ENCODE measurements around the gene SERAC1.

SERAC1 gene

DNA sequence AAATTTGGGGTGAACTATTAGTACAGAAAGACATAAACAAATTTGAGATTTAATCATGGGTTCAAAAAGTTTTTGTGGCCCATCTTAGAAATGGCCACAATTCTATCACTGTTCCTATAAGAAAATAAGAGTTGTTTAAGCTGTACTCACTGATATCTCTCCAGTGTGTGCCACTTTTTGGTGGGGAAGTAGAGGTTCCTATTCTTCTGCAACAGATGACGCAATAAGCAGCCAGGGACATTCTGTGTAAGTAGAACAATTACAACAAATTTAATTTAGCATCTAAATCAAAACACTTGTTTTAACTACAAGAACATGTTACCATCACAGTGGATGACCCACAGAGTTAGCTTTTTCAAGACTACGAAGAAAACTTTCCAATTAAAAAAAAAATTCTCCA, 9.9 kb downstream of the SERAC1 start:
- 100% methylated on average over 1 of the region's 2 CpGs for WGBS
- H2BK5ac ChIP-seq (ENCODE audit: low read depth, low read length, poor library complexity, severe bottlenecking) = no peak overlapping the region
- no peak overlapping the region for H3K18ac ChIP-seq (ENCODE audit: low read depth in 1 of 2, low read length in 2 of 2)
- H3K27ac ChIP-seq (ENCODE audit: low read length, poor library complexity, severe bottlenecking) = no peak overlapping the region
- no peak overlapping the region for H2AFZ ChIP-seq (ENCODE audit: low read depth, low read length)
- H2AK5ac ChIP-seq (ENCODE audit: low read length, severe bottlenecking) = no peak overlapping the region
- H3K79me1 ChIP-seq (replicated peaks; ENCODE audit: low read length, poor library complexity, severe bottlenecking) = peaks cover 21% of the 10 kb centered on the region
- no peaks in the 10 kb centered on the region for H3K27me3 ChIP-seq (ENCODE audit: control insufficient read depth in 1 of 2, insufficient read depth in 1 of 2, low read length in 2 of 2)
- H3K36me3 ChIP-seq (ENCODE audit: control insufficient read depth in 1 of 2, insufficient read depth in 2 of 2, low read depth in 1 of 2, low read length in 2 of 2) = peaks cover 3 to 24% of the 10 kb centered on the region in 2 experiments
- H3K9me3 ChIP-seq (ENCODE audit: control insufficient read depth, low read length) = no peaks in the 10 kb centered on the region
- H2BK15ac ChIP-seq (ENCODE audit: low read depth, poor library complexity, severe bottlenecking) = no peak overlapping the region
- H3K9ac ChIP-seq (ENCODE audit: low read length) = no peak overlapping the region
- H3K4me3 ChIP-seq (ENCODE audit: insufficient read depth in 1 of 2, low read depth in 1 of 2, low read length in 2 of 2) = no peak overlapping the region
- H3K4me2 ChIP-seq (ENCODE audit: low read length, poor library complexity, severe bottlenecking) = no peak overlapping the region
- H4K8ac ChIP-seq (ENCODE audit: low read length) = no peak overlapping the region
- H4K91ac ChIP-seq (ENCODE audit: low read length) = no peak overlapping the region
- no peak overlapping the region for H3K14ac ChIP-seq (ENCODE audit: low read length in 2 of 2)
- H2BK120ac ChIP-seq (ENCODE audit: low read depth, low read length) = no peak overlapping the region
- peaks cover 4% of the 10 kb centered on the region for H3K4me1 ChIP-seq (ENCODE audit: control insufficient read depth, insufficient read depth, low read depth, low read length)
- no peak for DNase-seq
- H3K23ac ChIP-seq (ENCODE audit: low read length in 2 of 2) = no peak overlapping the region
- no peak overlapping the region for H3K4ac ChIP-seq (ENCODE audit: low read depth in 1 of 2, low read length in 2 of 2)
- H2BK12ac ChIP-seq (ENCODE audit: low read length in 2 of 2) = no peak overlapping the region

DNA sequence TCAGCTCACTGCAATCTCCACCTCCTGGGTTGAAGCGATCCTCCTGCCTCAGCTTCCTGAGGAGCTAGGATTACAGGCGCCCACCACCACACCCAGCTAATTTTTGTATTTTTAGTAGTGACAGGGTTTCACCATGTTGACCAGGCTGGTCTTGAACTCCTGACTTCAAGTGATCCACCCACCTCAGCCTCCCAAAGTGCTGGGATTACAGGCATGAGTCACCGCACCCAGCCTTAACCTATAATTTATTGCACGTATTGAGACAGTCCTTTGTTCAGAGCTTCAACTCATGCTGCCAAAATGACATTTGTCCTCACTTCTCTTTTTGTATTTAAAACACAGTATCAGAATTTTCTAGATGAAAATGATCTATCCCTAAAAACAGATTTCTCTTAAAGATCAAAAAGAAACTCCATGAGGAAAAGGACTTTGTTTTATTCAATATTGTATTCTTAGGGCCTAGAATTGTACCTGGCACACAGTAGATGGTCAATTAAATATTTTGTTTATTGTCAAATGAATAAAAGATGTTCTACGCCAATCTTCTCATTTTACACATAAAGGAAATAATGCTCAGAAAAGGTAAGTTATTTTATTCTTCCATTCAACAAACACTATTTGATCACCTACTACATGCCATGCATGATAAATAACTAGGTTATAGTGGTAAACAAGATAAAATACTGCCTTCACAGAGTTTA, 10.8 kb downstream of the SERAC1 start:
- Histone ChIP-seq H3K14ac (ENCODE audit: low read length in 2 of 2) (no peak overlapping the region), H2AK5ac (ENCODE audit: low read length, severe bottlenecking) (no peak overlapping the region), H2BK120ac (ENCODE audit: low read depth, low read length) (no peak overlapping the region), H3K79me1 (replicated peaks; ENCODE audit: low read length, poor library complexity, severe bottlenecking) (peaks cover 22% of the 10 kb centered on the region), H2BK12ac (ENCODE audit: low read length in 2 of 2) (no peak overlapping the region), H2BK15ac (ENCODE audit: low read depth, poor library complexity, severe bottlenecking) (no peak overlapping the region), H3K4ac (ENCODE audit: low read depth in 1 of 2, low read length in 2 of 2) (no peak overlapping the region), H2AFZ (ENCODE audit: low read depth, low read length) (no peak overlapping the region), H3K27ac (ENCODE audit: low read length, poor library complexity, severe bottlenecking) (no peak overlapping the region), H3K36me3 (ENCODE audit: control insufficient read depth in 1 of 2, insufficient read depth in 2 of 2, low read depth in 1 of 2, low read length in 2 of 2) (peaks cover 3 to 30% of the 10 kb centered on the region in 2 experiments), H4K8ac (ENCODE audit: low read length) (no peak overlapping the region), H4K91ac (ENCODE audit: low read length) (no peak overlapping the region), H2BK5ac (ENCODE audit: low read depth, low read length, poor library complexity, severe bottlenecking) (no peak overlapping the region), H3K9me3 (ENCODE audit: control insufficient read depth, low read length) (no peaks in the 10 kb centered on the region), H3K4me1 (ENCODE audit: control insufficient read depth, insufficient read depth, low read depth, low read length) (peaks cover 4% of the 10 kb centered on the region), H3K27me3 (ENCODE audit: control insufficient read depth in 1 of 2, insufficient read depth in 1 of 2, low read length in 2 of 2) (no peaks in the 10 kb centered on the region), H3K9ac (ENCODE audit: low read length) (no peak overlapping the region), H3K4me3 (ENCODE audit: insufficient read depth in 1 of 2, low read depth in 1 of 2, low read length in 2 of 2) (no peak overlapping the region), H3K23ac (ENCODE audit: low read length in 2 of 2) (no peak overlapping the region), H3K18ac (ENCODE audit: low read depth in 1 of 2, low read length in 2 of 2) (no peak overlapping the region), H3K4me2 (ENCODE audit: low read length, poor library complexity, severe bottlenecking) (no peak overlapping the region)
- WGBS = 81% methylated on average over 4 of the region's 5 CpGs
- no peak for DNase-seq

DNA sequence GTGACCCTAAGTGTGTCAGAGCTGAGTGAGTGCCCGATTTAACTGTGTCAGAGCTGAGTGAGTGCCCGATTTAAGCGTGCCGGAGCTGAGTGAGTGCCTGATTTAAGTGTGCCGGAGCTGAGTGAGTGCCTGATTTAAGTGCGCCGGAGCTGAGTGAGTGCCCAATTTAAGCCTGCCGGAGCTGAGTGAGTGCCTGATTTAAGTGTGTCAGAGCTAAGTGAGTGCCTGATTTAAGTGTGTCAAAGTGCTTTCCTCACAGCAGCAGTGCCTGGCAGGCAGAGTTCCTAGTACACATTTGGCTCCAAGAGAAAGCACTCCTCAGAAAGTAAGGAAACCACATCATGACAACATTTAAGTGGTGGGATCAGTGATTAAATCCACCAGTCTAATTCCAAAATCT, 13.2 kb downstream of the SERAC1 start:
- Histone ChIP-seq H3K27me3 (ENCODE audit: control insufficient read depth in 1 of 2, insufficient read depth in 1 of 2, low read length in 2 of 2) (no peaks in the 10 kb centered on the region), H2AK5ac (ENCODE audit: low read length, severe bottlenecking) (no peak overlapping the region), H3K4me1 (ENCODE audit: control insufficient read depth, insufficient read depth, low read depth, low read length) (peaks cover 4% of the 10 kb centered on the region), H3K18ac (ENCODE audit: low read depth in 1 of 2, low read length in 2 of 2) (no peak overlapping the region), H3K14ac (ENCODE audit: low read length in 2 of 2) (no peak overlapping the region), H3K4me3 (ENCODE audit: insufficient read depth in 1 of 2, low read depth in 1 of 2, low read length in 2 of 2) (no peak overlapping the region), H4K91ac (ENCODE audit: low read length) (peak overlapping the region; percentile 39), H3K23ac (ENCODE audit: low read length in 2 of 2) (no peak overlapping the region), H4K8ac (ENCODE audit: low read length) (no peak overlapping the region), H3K4me2 (ENCODE audit: low read length, poor library complexity, severe bottlenecking) (no peak overlapping the region), H2BK120ac (ENCODE audit: low read depth, low read length) (no peak overlapping the region), H3K79me1 (replicated peaks; ENCODE audit: low read length, poor library complexity, severe bottlenecking) (peaks cover 23% of the 10 kb centered on the region), H3K9me3 (ENCODE audit: control insufficient read depth, low read length) (no peaks in the 10 kb centered on the region), H3K27ac (ENCODE audit: low read length, poor library complexity, severe bottlenecking) (no peak overlapping the region), H2BK12ac (ENCODE audit: low read length in 2 of 2) (no peak overlapping the region), H2AFZ (ENCODE audit: low read depth, low read length) (no peak overlapping the region), H3K9ac (ENCODE audit: low read length) (no peak overlapping the region), H3K4ac (ENCODE audit: low read depth in 1 of 2, low read length in 2 of 2) (no peak overlapping the region), H2BK15ac (ENCODE audit: low read depth, poor library complexity, severe bottlenecking) (no peak overlapping the region), H2BK5ac (ENCODE audit: low read depth, low read length, poor library complexity, severe bottlenecking) (no peak overlapping the region), H3K36me3 (ENCODE audit: control insufficient read depth in 1 of 2, insufficient read depth in 2 of 2, low read depth in 1 of 2, low read length in 2 of 2) (peaks cover 3 to 37% of the 10 kb centered on the region in 2 experiments)
- no peak for DNase-seq
- 97% methylated on average over 8 of the region's 8 CpGs for WGBS

DNA sequence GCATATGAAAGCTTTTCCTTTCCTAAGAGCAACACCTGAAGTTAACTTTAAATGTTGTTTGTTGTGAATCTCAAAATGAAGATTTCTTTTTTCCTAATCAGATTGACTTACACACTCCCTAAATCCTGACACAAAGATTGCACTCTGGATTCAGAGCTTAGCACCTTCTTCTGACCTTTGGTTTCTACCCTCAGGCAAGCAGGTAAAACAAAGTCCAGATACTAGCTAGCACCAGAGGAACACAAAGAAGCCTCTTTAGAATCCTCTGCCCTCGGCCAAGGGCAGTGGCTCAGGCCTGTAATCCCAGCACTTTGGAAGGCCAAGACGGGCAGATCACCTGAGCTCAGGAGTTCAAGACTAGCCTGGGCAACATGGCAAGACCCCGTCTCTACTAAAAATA, 14.5 kb downstream of the SERAC1 start:
- no peaks in the 10 kb centered on the region for H3K27me3 ChIP-seq (ENCODE audit: control insufficient read depth in 1 of 2, insufficient read depth in 1 of 2, low read length in 2 of 2)
- H3K4me2 ChIP-seq (ENCODE audit: low read length, poor library complexity, severe bottlenecking) = no peak overlapping the region
- H2BK15ac ChIP-seq (ENCODE audit: low read depth, poor library complexity, severe bottlenecking) = no peak overlapping the region
- H3K4me3 ChIP-seq (ENCODE audit: insufficient read depth in 1 of 2, low read depth in 1 of 2, low read length in 2 of 2) = no peak overlapping the region
- no peak overlapping the region for H4K91ac ChIP-seq (ENCODE audit: low read length)
- H3K79me1 ChIP-seq (replicated peaks; ENCODE audit: low read length, poor library complexity, severe bottlenecking) = peaks cover 22% of the 10 kb centered on the region
- 100% methylated on average over 2 of the region's 3 CpGs for WGBS
- H3K18ac ChIP-seq (ENCODE audit: low read depth in 1 of 2, low read length in 2 of 2) = no peak overlapping the region
- DNase-seq = no peak
- H3K9me3 ChIP-seq (ENCODE audit: control insufficient read depth, low read length) = no peaks in the 10 kb centered on the region
- H3K4ac ChIP-seq (ENCODE audit: low read depth in 1 of 2, low read length in 2 of 2) = no peak overlapping the region
- no peak overlapping the region for H3K9ac ChIP-seq (ENCODE audit: low read length)
- no peak overlapping the region for H4K8ac ChIP-seq (ENCODE audit: low read length)
- no peak overlapping the region for H2AFZ ChIP-seq (ENCODE audit: low read depth, low read length)
- no peak overlapping the region for H2BK120ac ChIP-seq (ENCODE audit: low read depth, low read length)
- H3K23ac ChIP-seq (ENCODE audit: low read length in 2 of 2) = no peak overlapping the region
- no peak overlapping the region for H3K27ac ChIP-seq (ENCODE audit: low read length, poor library complexity, severe bottlenecking)
- H2BK5ac ChIP-seq (ENCODE audit: low read depth, low read length, poor library complexity, severe bottlenecking) = no peak overlapping the region
- no peak overlapping the region for H2BK12ac ChIP-seq (ENCODE audit: low read length in 2 of 2)
- peaks cover 6% of the 10 kb centered on the region for H3K4me1 ChIP-seq (ENCODE audit: control insufficient read depth, insufficient read depth, low read depth, low read length)
- no peak overlapping the region for H2AK5ac ChIP-seq (ENCODE audit: low read length, severe bottlenecking)
- peaks cover 3 to 37% of the 10 kb centered on the region in 2 experiments for H3K36me3 ChIP-seq (ENCODE audit: control insufficient read depth in 1 of 2, insufficient read depth in 2 of 2, low read depth in 1 of 2, low read length in 2 of 2)
- H3K14ac ChIP-seq (ENCODE audit: low read length in 2 of 2) = no peak overlapping the region
